Activated CD4-positive, alpha-beta T cell treated with anti-CD3 and anti-CD28 coated beads for 36 hours (primary cell): ENCODE data around the gene MSMB. TPM values are rescaled to one million over a fixed set of nuclear protein-coding genes. Genes with fewer than 3 reads are reported as not detected.

Experiments
- ATAC-seq: fragments of 200-7000 bp; cut with Tn5 transposase; one replicate; pipeline ENCODE4 v1.10.0; 2021; ENCODE audit warnings: mild to moderate bottlenecking, moderate library complexity
- CTCF ChIA-PET: fragments of 350-600 bp; sonication (Branson Sonifier 250); formaldehyde crosslinking; loops from one replicate; lab custom pipeline; 2021; ENCODE audit warnings: antibody characterized with exemption; lab: Charles Lee
- POLR2A ChIA-PET: fragments of 350-600 bp; sonication (Branson Sonifier 250); formaldehyde crosslinking; loops from one replicate; lab custom pipeline; 2021; ENCODE audit warnings: antibody characterized with exemption, inconsistent platforms; lab: Charles Lee
- DNase-seq: peaks from one replicate; pipeline ENCODE4 v3.0.0-alpha.2; 2020
- H3K27ac Mint-ChIP-seq: one replicate; pipeline ENCODE4 v1.8.0; 2021; ENCODE audit warnings: mixed read lengths
- H3K27me3 Mint-ChIP-seq: one replicate; pipeline ENCODE4 v1.8.0; 2021; ENCODE audit warnings: mixed read lengths
- H3K36me3 Mint-ChIP-seq: one replicate; pipeline ENCODE4 v1.8.0; 2021; ENCODE audit warnings: low read depth, mixed read lengths
- H3K4me1 Mint-ChIP-seq: one replicate; pipeline ENCODE4 v1.8.0; 2021; ENCODE audit warnings: mixed read lengths
- H3K4me3 Mint-ChIP-seq: one replicate; pipeline ENCODE4 v1.8.0; 2021; ENCODE audit warnings: mild to moderate bottlenecking, moderate library complexity, mixed read lengths
- H3K9me3 Mint-ChIP-seq: one replicate; pipeline ENCODE4 v1.8.0; 2021; ENCODE audit warnings: low read depth, mixed read lengths
- intact Hi-C, 2 experiments: fragments of 100-400 bp; cut with DNase I in 1 of 2; cut with micrococcal nuclease in 1 of 2; formaldehyde crosslinking; loops; one replicate each; pipeline versions ENCODE4 v1.14.2 to v1.15.1; 2022 to 2024; cut with DNase I, micrococcal nuclease
- total RNA-seq, 2 experiments: library from RNA; stranded (reverse); gene quantifications; one replicate each; pipeline ENCODE4 v1.2.3, GENCODE V29; 2021

The MSMB gene
- total RNA-seq, 2 experiments from 2014 or later, result not detected

GRCh38 chr10:46084321-46085165 is 38.5 kb upstream of the MSMB start:
- ChIA-PET CTCF (interaction anchor here (0.5 kb wide), 1 partner anchor 34 kb away, joined by 3 read pairs; no protein-coding TSS in a partner anchor), POLR2A (no interaction called here)
- no peaks in the 10 kb centered on the region for H3K27me3 Mint-ChIP-seq
- intact Hi-C loops, result no loop called here
- DNase-seq (no peak), ATAC-seq (no peak)
- peaks cover 4% of the 10 kb centered on the region for H3K9me3 Mint-ChIP-seq
- H3K36me3 Mint-ChIP-seq, result no peaks in the 10 kb centered on the region
- peaks cover 13% of the 10 kb centered on the region for H3K4me1 Mint-ChIP-seq
- no peak overlapping the region for H3K27ac Mint-ChIP-seq
- no peak overlapping the region for H3K4me3 Mint-ChIP-seq

GRCh38 chr10:46080886-46081285 is 34.8 kb upstream of the MSMB start:
- no peak for ATAC-seq
- no peaks in the 10 kb centered on the region for H3K27me3 Mint-ChIP-seq
- peaks cover 31% of the 10 kb centered on the region for H3K4me1 Mint-ChIP-seq
- no peak overlapping the region for H3K4me3 Mint-ChIP-seq
- no peak for DNase-seq
- intact Hi-C loops, result no loop called here
- H3K36me3 Mint-ChIP-seq, result no peaks in the 10 kb centered on the region
- peaks cover 4% of the 10 kb centered on the region for H3K9me3 Mint-ChIP-seq
- POLR2A ChIA-PET, result no interaction called here
- no peak overlapping the region for H3K27ac Mint-ChIP-seq
- CTCF ChIA-PET, result interaction anchor here (1.1 to 1.8 kb wide), 2 partner anchors 11 to 13 kb away, joined by 3 to 6 read pairs; no protein-coding TSS in a partner anchor

- Mint-ChIP-seq H3K27me3 (no peaks in the 10 kb centered on the region), H3K9me3 (peaks cover 4% of the 10 kb centered on the region), H3K4me1 (peaks cover 31% of the 10 kb centered on the region), H3K27ac (no peak overlapping the region), H3K4me3 (no peak overlapping the region), H3K36me3 (no peaks in the 10 kb centered on the region)
- ChIA-PET POLR2A (no interaction called here), CTCF (interaction anchor here (1.1 to 1.8 kb wide), 2 partner anchors 12 to 14 kb away, joined by 3 to 6 read pairs; no protein-coding TSS in a partner anchor)
- intact Hi-C loops, result loop anchor here in 1 of 2 experiments (2.0 kb wide), 1 partner anchor 17 kb away; no protein-coding TSS in a partner anchor
- DNase-seq, result no peak
- no peak for ATAC-seq
Observed at GRCh38 chr10:46079831-46080585, 33.9 kb upstream of the MSMB start.

GRCh38 chr10:46077731-46078413 is 31.8 kb upstream of the MSMB start:
- no peak for DNase-seq
- Mint-ChIP-seq H3K4me3 (no peak overlapping the region), H3K27ac (no peak overlapping the region), H3K9me3 (peaks cover 4% of the 10 kb centered on the region), H3K36me3 (no peaks in the 10 kb centered on the region), H3K27me3 (no peaks in the 10 kb centered on the region), H3K4me1 (peaks cover 31% of the 10 kb centered on the region)
- POLR2A ChIA-PET, result no interaction called here
- CTCF ChIA-PET, result interaction anchor here (0.6 to 1.2 kb wide), 4 partner anchors 8 to 953 kb away, joined by 3 to 5 read pairs (median 4); no protein-coding TSS in a partner anchor
- peak; percentile 19 for ATAC-seq
- intact Hi-C loops, result loop anchor here in 1 of 2 experiments (2.0 kb wide), 1 partner anchor 15 kb away; no protein-coding TSS in a partner anchor

- Mint-ChIP-seq H3K4me3 (no peak overlapping the region), H3K36me3 (no peaks in the 10 kb centered on the region), H3K4me1 (peaks cover 31% of the 10 kb centered on the region), H3K9me3 (no peaks in the 10 kb centered on the region), H3K27ac (peak overlapping the region; percentile 59), H3K27me3 (no peaks in the 10 kb centered on the region)
- ChIA-PET POLR2A (no interaction called here), CTCF (interaction anchor here (0.6 to 1.2 kb wide), 3 partner anchors 48 to 954 kb away, joined by 3 to 5 read pairs (median 3); no protein-coding TSS in a partner anchor)
- peak; percentile 36 for ATAC-seq
- DNase-seq, result no peak
- intact Hi-C loops, result no loop called here
Observed at GRCh38 chr10:46077141-46077554, 31.1 kb upstream of the MSMB start.

DNA sequence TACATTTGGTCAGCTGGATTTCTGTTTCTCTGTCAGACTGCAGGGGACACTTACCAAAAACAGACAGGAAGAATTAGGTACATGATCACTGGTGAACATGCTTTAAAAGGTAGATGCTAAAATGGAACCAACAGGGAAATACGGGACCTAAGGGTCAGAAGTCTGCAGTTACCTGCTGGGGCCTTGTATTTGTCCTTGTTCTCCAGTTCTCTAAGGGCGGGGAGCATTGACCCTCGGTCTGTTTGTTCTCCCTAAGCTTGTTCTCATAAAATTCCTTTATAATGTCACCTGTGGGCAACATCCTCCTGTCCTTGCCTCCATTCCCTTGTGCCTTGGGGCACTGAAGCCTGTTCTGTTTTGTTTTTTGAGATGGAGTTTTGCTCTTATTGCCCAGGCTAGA is 29.8 kb upstream of the MSMB start:
- DNase-seq (no peak), ATAC-seq (no peak)
- H3K9me3 Mint-ChIP-seq, result no peaks in the 10 kb centered on the region
- no peaks in the 10 kb centered on the region for H3K27me3 Mint-ChIP-seq
- no peak overlapping the region for H3K4me3 Mint-ChIP-seq
- H3K27ac Mint-ChIP-seq, result no peak overlapping the region
- H3K4me1 Mint-ChIP-seq, result peaks cover 22% of the 10 kb centered on the region
- no peaks in the 10 kb centered on the region for H3K36me3 Mint-ChIP-seq
- intact Hi-C loops, result no loop called here
- POLR2A ChIA-PET, result no interaction called here
- CTCF ChIA-PET, result no interaction called here

DNA sequence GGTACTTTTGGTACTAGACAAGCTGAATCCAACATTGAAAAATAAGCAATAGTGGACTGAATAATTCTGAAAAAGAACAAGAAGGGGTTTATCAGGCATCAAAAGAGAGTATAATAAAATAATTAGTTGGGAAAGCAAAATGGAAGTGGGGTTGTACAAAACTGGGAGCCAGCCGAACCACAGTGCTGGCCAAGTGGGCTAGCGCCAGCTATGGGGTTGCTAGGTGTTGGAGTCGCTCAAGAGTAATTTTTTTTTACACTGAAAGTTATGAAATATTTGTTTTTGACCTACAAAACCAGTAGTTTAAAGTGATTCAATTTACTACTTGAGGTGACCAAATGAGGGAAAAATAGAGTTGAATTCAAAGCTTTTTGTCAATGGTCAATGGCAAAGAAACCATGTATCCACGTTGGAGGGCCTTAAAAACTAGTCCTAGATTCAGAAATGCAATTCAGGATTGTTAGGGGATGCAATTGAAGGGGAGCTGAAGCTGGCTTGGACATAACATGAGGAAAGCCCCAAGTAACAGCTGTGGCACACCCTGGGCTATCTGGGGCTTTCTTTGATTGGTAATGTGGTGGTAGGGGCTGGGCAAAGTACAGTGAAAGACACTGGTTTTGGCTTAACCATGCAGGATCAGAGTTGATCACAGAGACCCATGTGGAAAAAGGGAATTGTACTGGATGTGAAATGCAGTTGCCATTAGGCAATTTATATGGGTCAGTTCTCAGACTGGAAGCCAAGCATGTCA is 28.3 kb upstream of the MSMB start:
- intact Hi-C loops, result no loop called here
- ATAC-seq (no peak), DNase-seq (no peak)
- CTCF ChIA-PET, result no interaction called here
- POLR2A ChIA-PET, result no interaction called here
- Mint-ChIP-seq H3K27ac (no peak overlapping the region), H3K4me3 (no peak overlapping the region), H3K27me3 (no peaks in the 10 kb centered on the region), H3K36me3 (no peaks in the 10 kb centered on the region), H3K4me1 (peaks cover 26% of the 10 kb centered on the region), H3K9me3 (no peaks in the 10 kb centered on the region)

DNA sequence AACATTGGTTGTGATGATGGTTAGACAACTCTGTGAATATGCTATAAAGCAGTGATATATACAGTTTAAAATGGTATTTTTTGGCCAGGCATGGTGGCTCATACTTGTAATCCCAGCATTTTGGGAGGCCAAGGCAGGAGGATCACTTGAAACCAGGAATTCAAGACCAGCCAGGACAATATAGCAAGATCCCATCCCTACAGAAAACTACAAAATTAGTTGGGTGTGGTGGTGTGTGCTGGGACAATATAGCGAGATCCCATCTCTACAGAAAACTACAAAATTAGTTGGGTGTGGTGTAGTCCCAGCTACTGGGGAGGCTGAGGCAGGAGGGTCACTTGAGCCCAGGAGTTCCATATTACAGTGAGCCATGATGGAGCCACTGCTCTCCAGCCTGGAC is 27.5 kb upstream of the MSMB start:
- H3K27me3 Mint-ChIP-seq, result no peaks in the 10 kb centered on the region
- DNase-seq, result no peak
- POLR2A ChIA-PET, result no interaction called here
- no peaks in the 10 kb centered on the region for H3K9me3 Mint-ChIP-seq
- CTCF ChIA-PET, result no interaction called here
- ATAC-seq, result no peak
- intact Hi-C loops, result no loop called here
- H3K4me3 Mint-ChIP-seq, result no peak overlapping the region
- no peaks in the 10 kb centered on the region for H3K36me3 Mint-ChIP-seq
- H3K27ac Mint-ChIP-seq, result no peak overlapping the region
- H3K4me1 Mint-ChIP-seq, result peaks cover 26% of the 10 kb centered on the region

GRCh38 chr10:46070749-46071148 is 24.7 kb upstream of the MSMB start:
- no peak overlapping the region for H3K27ac Mint-ChIP-seq
- POLR2A ChIA-PET, result interaction anchor here (0.9 kb wide), 1 partner anchor 18 kb away, joined by 8 read pairs; no protein-coding TSS in a partner anchor

GRCh38 chr10:46069771-46070463 is 23.8 kb upstream of the MSMB start:
- POLR2A ChIA-PET, result no interaction called here
- no peak overlapping the region for H3K27ac Mint-ChIP-seq
- no peaks in the 10 kb centered on the region for H3K9me3 Mint-ChIP-seq
- CTCF ChIA-PET, result interaction anchor here (0.7 kb wide), 1 partner anchor 9 kb away, joined by 4 read pairs; no protein-coding TSS in a partner anchor
- peaks cover 8% of the 10 kb centered on the region for H3K4me1 Mint-ChIP-seq
- intact Hi-C loops, result no loop called here
- H3K4me3 Mint-ChIP-seq, result no peak overlapping the region
- no peaks in the 10 kb centered on the region for H3K27me3 Mint-ChIP-seq
- ATAC-seq (no peak), DNase-seq (no peak)
- no peaks in the 10 kb centered on the region for H3K36me3 Mint-ChIP-seq

More at GRCh38 chr10:46070749-46071148, 24.7 kb upstream of the MSMB start:
- Mint-ChIP-seq H3K4me3 (no peak overlapping the region), H3K36me3 (no peaks in the 10 kb centered on the region), H3K27me3 (no peaks in the 10 kb centered on the region), H3K4me1 (peaks cover 8% of the 10 kb centered on the region), H3K9me3 (no peaks in the 10 kb centered on the region)
- CTCF ChIA-PET, result interaction anchor here (0.6 kb wide), 1 partner anchor 719 kb away, joined by 3 read pairs; no protein-coding TSS in a partner anchor
- ATAC-seq (no peak), DNase-seq (no peak)
- intact Hi-C loops, result no loop called here
